MCF 10A (cell line): Measurements from ENCODE around the gene ZNF585A. TPM values are rescaled to one million over a fixed set of nuclear protein-coding genes. Genes with fewer than 3 reads are reported as not detected.

ENCODE experiments used
- BruUV-seq: library from RNA; stranded (reverse); fragments of 400-500 nt; replicated peaks from 2 replicates; lab custom pipeline; 2021; lab: Mats Ljungman, UMichigan
- CTCF ChIA-PET: fragments of 300-600 bp; sonication (Branson Sonifier 250); formaldehyde crosslinking; extraction: SDS; loops from one replicate; lab custom pipeline; 2021; ENCODE audit warnings: antibody characterized with exemption, inconsistent platforms; lab: Yijun Ruan, JAX
- POLR2A ChIA-PET: fragments of 300-600, 350-650 bp; sonication (Branson Sonifier 250); formaldehyde crosslinking; extraction: SDS; loops from one replicate; lab custom pipeline; 2020; ENCODE audit warnings: antibody characterized with exemption, inconsistent platforms; lab: Yijun Ruan, JAX
- DNase-seq: peaks from one replicate; pipeline ENCODE4 v3.0.0-alpha.2; 2018; ENCODE audit not compliant: unreplicated experiment
- H3K27ac Mint-ChIP-seq: one replicate; pipeline ENCODE4 v1.8.0; 2022; ENCODE audit warnings: mild to moderate bottlenecking, low read depth, mixed read lengths; ENCODE audit not compliant: unreplicated experiment
- H3K27me3 Mint-ChIP-seq: one replicate; pipeline ENCODE4 v1.8.0; 2022; ENCODE audit warnings: mixed read lengths; ENCODE audit not compliant: insufficient read depth, unreplicated experiment
- H3K36me3 Mint-ChIP-seq: one replicate; pipeline ENCODE4 v1.8.0; 2022; ENCODE audit warnings: mild to moderate bottlenecking, moderate library complexity, mixed read lengths; ENCODE audit not compliant: insufficient read depth, unreplicated experiment
- H3K4me1 Mint-ChIP-seq: one replicate; pipeline ENCODE4 v1.8.0; 2022; ENCODE audit warnings: mixed read lengths; ENCODE audit not compliant: insufficient read depth, unreplicated experiment
- H3K4me3 Mint-ChIP-seq: one replicate; pipeline ENCODE4 v1.8.0; 2022; ENCODE audit warnings: mild to moderate bottlenecking, moderate library complexity, mixed read lengths; ENCODE audit not compliant: unreplicated experiment
- H3K9me3 Mint-ChIP-seq: one replicate; pipeline ENCODE4 v1.8.0; 2022; ENCODE audit warnings: mixed read lengths; ENCODE audit not compliant: unreplicated experiment
- intact Hi-C: fragments of 100-400 bp; cut with micrococcal nuclease; formaldehyde crosslinking; loops from 2 replicates; pipeline ENCODE4 v1.14.1; 2022
- total RNA-seq: library from RNA; stranded (reverse); gene quantifications from 2 replicates; pipeline ENCODE4 v1.2.3, GENCODE V29; 2022
- TF ChIP-seq, protein P1 (sequence below): fragments of 200-600 bp; IDR thresholded peaks from one replicate; pipeline ENCODE4 v1.8.0; 2022; ENCODE audit warnings: antibody characterized with exemption, mild to moderate bottlenecking; ENCODE audit not compliant: unreplicated experiment

The ZNF585A gene
- total RNA-seq, 1 experiment from 2014 or later: 6.1 TPM

DNA sequence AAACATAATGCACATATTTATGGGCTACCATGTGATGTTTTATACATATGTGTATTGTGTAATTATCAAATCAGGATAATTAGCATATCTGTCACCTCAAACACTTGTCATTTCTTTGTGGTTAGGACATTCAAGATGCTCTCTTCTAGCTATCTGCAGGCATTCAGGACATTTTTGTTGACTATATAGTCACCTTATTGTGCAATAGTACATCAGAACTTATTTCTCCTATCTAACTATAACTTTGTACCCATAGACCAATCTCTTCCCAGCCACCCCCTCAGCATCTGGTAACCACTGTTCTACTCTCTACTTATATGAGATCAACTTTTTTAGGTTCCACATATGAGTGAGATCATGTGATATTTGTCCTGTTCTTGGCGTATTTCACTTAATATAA, 73.9 kb downstream of the ZNF585A start:
- Mint-ChIP-seq H3K9me3 (peaks cover 29% of the 10 kb centered on the region), H3K4me1 (no peaks in the 10 kb centered on the region), H3K27ac (no peak overlapping the region), H3K4me3 (no peak overlapping the region), H3K27me3 (no peaks in the 10 kb centered on the region), H3K36me3 (peaks cover 53% of the 10 kb centered on the region)
- ChIA-PET CTCF (no interaction called here), POLR2A (interaction anchor here (0.7 kb wide), 1 partner anchor 437 kb away, joined by 3 read pairs; no protein-coding TSS in a partner anchor)
- TF ChIP-seq, protein P1, sequence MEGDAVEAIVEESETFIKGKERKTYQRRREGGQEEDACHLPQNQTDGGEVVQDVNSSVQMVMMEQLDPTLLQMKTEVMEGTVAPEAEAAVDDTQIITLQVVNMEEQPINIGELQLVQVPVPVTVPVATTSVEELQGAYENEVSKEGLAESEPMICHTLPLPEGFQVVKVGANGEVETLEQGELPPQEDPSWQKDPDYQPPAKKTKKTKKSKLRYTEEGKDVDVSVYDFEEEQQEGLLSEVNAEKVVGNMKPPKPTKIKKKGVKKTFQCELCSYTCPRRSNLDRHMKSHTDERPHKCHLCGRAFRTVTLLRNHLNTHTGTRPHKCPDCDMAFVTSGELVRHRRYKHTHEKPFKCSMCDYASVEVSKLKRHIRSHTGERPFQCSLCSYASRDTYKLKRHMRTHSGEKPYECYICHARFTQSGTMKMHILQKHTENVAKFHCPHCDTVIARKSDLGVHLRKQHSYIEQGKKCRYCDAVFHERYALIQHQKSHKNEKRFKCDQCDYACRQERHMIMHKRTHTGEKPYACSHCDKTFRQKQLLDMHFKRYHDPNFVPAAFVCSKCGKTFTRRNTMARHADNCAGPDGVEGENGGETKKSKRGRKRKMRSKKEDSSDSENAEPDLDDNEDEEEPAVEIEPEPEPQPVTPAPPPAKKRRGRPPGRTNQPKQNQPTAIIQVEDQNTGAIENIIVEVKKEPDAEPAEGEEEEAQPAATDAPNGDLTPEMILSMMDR: no peak
- intact Hi-C loops: no loop called here
- DNase-seq: no peak
- BruUV-seq: no TSS peak

DNA sequence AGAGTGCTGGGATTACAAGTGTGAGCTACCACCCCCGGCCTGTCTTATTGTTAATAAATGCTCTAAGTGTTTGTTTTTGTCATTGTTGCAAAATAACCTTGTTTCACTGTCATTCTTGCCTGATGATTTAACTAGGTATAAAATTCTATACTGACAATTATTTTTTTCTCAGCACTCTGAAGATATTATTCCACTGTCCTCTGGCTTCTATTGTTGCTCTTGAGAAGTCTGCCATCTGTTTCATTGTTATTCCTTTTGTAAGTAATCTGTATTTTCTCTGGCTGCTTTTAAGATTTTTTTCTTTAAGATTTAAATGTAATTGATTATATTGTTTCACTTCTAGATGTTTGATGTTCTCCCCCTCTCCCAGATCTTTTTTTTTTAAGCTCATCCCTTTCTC, 76.6 kb downstream of the ZNF585A start:
- DNase-seq: no peak
- Mint-ChIP-seq H3K27ac (no peak overlapping the region), H3K36me3 (peaks cover 80% of the 10 kb centered on the region), H3K9me3 (peaks cover 17% of the 10 kb centered on the region), H3K4me3 (no peak overlapping the region), H3K27me3 (no peaks in the 10 kb centered on the region), H3K4me1 (no peaks in the 10 kb centered on the region)
- TF ChIP-seq, protein P1: no peak
- ChIA-PET CTCF (interaction anchor here (0.6 kb wide), 1 partner anchor 36 kb away, joined by 3 read pairs; no protein-coding TSS in a partner anchor), POLR2A (no interaction called here)
- intact Hi-C loops: no loop called here
- BruUV-seq: no TSS peak

Other genes with a start within 250 kb of the ZNF585A start
- 9.0 and 11.0 TPM in 2 replicates for gene ZNF420, start 94.3 kb downstream of the ZNF585A start, total RNA-seq
- 14.5 and 16.9 TPM in 2 replicates for gene ZNF585B, start 37.8 kb upstream of the ZNF585A start, total RNA-seq
- 7.4 and 9.2 TPM in 2 replicates for gene ZNF383, start 45.5 kb upstream of the ZNF585A start, total RNA-seq
- gene ZNF527, start 198.4 kb upstream of the ZNF585A start, total RNA-seq: 4.3 and 5.0 TPM in 2 replicates